ENCODE measurements around the gene FRMD3.

GRCh38 chr9:83422527-83422926 is 115.7 kb downstream of the FRMD3 start:
- peak in 3 of 4 donors; percentile 9 to 61 (median 33) for TF ChIP-seq POLR2AphosphoS5 (IDR thresholded peaks at IDR 0.05)
- TF ChIP-seq CTCF (IDR thresholded peaks at IDR 0.05): no peak
